NCI-H526 treated with DMSO at 0.1 percent for 48 hours (cell line): ENCODE measurements around the gene RBM8A.

ENCODE experiments used
- DNase-seq: peaks from one replicate; lab custom pipeline; 2025; lab: John Stamatoyannopoulos, UW

RBM8A gene

DNA sequence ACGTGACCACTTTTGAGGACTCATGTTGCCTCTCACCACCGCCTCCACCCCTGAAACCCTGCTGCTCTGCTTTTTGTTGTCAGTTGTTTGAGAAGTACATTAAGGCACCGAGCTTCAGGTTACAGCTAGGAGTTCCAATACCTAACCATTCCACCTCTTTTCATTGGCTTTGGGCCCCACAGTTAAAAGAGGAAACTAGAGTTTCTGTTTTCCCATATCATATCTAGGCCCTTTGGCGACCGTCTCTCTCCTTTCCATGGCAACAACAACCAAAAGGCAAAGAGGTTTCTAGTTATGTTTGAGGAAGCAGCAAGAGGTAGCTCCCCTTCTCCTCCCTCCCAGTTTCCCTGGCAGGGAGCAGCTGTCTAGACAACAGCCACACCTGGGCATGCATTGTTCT, 47.5 kb downstream of the RBM8A start:
- no peak for DNase-seq

DNA sequence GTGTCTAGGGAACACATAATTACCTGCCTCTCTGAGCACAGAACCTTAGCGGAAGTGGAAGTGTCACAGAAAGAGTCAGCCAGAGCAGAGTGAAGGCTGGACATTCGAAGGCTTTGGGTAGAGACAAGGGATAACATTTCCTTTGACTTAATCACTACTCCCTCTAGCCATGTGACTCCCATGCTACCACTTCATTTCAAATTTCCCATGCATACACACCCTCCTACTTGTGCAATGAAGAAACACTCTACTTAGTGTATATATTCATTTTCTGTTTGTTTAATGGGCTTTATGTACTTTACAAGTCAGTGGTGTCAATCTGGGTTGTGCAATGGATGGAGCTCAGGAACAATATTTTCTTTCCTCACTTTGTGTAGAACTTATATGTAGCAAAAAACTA, 48.6 kb downstream of the RBM8A start:
- DNase-seq = no peak

DNA sequence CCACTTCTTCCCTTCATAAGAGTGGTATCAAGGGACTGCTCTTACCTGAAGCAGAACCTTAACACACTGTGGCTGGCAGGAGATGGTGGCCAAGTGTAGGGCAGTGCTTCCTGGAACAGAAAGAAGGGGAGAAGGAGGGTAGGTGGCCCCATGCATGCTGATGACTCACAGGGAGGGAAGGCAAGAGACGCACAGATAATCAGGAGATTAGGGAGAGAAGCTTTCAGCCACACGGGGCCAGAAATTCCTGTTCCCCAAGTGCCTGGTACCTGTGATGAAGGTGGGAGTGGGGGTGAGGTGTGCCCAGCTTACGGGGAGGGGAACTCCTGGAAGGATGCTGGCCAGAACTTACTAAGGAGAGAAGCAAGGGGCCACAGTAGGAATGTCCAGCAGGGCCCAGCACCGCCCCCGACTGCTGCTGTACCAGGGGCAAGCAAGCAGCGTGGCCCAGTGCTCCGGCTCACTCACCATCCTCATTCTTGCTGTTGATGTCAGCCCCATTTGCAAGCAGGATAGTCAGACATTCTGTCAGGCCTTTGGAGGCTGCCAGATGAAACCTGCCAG, 49.3 kb downstream of the RBM8A start:
- DNase-seq = no peak

DNA sequence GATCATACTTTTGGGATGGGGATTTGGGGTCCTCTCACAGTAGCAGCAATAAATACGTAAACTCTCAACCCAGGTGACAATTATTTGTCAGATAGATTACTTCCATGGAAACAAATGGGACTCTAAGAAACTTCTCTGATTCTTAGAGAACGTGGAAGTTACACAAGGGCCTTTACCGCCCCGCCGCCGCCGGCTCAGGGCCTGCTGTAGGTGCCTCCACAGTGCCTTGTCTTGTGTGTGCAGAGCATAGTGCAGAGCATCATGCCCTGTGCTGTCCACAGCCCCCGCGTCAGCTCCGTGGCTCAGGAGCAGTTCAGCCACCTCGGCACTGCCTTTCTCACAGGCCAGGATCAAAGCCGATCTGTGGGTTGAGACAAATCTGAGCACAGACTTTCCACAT, 52.6 kb downstream of the RBM8A start:
- DNase-seq = no peak

DNA sequence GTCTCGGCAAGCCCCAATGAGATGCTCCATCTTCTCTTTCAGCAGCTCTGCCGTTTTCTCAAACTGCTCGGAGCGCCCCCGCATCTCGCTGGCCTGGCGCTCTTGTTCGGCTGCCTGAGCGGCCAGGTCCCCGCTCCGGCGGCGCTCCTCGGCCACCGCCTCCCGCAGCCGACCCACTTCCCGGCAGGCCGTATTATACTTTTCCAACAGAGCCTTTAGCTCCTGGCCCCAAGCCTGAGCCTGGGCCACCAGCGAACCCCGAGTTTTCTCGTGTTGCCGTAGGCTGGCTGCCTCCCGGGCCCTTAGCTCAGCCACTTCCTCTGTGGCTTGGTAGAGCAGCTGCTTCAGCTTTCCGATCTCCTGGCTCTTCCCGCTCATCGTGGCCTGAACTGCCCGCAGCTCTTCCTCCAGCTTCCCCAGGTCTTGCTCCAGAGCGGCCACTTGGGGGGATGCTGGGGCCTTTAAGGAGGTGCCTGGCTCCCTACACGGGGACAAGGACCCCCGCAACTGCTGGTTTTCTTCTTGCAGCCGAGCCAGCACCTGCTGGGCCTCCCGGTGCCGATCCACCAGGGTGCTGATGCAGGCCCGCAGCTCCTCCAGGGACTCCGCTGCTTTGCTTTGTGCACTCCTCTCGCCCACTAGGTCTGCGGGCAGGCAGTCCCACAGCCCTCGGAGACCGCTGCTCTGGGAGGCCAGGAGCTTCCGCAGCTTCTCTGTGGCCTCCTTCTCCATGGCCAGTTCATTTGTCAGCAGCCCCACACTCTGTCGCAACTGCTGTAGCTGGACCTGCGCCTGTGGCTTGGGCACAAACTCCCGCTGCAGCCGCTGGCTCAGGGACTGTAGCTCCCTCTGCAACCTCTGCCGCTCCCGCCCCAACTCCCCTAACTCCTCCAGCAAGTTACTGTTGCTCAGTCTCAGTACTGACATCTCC, 55.0 kb downstream of the RBM8A start:
- no peak for DNase-seq
